SIG-M5 treated with dmso at 0.1 percent for 504 hours (cell line): Measurements from ENCODE around the gene DOCK1.
"Not testable (repeated sequence)": the region's sequence is repeated elsewhere in the genome, so short reads cannot be mapped to it uniquely, and the experiment has no call there.

ENCODE experiments used
- DNase-seq: peaks from one replicate; lab custom pipeline; 2025; ENCODE audit not compliant: unreplicated experiment; lab: John Stamatoyannopoulos, UW

The DOCK1 gene

DNA sequence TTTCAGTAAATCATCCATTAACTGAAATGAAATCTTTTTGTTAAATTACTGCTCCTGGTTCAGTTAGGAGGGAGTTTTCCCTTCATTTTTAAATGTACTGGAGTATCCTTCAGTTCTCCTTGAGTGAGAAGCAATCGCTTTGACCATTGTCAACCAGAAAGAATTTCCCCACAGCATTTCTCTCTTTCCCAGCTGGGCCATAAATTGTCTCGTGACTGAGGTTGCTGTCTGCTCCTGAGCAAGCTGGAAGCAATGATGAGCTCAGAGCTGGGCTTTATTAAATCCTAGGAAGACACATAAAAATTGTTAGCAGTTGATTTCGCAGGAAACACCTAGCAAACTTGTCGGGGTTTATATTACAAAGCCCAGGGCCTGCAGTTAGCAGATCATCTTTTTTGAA, 393.2 kb downstream of the DOCK1 start:
- no peak for DNase-seq

DNA sequence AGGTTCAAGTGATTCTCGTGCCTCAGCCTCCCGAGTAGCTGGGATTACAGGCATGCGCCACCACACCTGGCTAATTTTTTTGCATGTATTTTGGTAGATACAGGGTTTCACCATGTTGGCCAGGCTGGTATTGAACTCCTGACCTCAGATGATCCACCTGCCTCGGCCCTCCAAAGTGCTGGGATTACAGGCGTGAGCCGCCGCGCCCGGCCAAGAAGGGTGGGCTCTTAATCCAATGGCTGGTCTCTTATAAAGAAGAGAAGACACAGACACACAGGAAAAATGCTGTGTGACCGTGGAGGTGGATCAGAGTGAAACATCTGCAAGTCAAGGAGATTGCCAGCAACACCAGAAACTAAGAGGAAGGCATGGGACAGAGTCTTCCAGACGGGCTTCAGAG, 394.0 kb downstream of the DOCK1 start:
- DNase-seq = not testable (repeated sequence)

DNA sequence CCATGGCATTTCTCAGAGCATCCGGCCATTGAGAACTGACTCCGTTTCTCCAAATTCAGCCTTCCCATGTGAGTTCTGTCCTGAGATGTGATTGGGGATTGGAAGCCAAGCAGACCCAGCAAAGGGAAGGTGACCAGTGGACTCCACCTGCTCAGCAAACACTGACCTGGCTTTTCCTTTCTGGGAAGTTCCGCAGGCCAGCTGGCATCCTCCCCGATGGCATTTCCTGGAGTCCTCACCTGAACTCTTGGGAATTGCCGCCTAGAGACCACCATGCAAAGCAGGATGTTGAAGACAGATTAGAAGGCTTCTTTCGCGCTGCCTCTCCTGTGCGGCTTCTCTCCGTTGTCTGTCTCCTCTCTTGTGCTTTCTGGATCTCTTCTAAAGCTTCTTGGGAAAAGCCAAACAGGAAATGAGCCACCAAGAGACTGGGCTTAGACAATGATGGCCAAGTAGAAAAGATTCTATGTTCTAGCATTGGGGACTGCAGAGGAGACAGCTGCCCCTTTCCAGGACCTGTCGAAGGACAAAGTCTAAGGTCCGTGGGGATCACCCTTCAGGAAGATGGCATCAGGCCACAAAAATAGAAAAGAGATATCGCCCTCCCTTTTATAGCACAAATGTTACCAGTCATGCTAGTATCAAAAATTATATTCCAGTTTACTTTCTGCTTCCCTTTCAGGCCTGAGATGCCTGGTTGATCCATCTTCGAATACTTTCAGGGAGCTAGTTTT, 394.9 kb downstream of the DOCK1 start:
- no peak for DNase-seq

DNA sequence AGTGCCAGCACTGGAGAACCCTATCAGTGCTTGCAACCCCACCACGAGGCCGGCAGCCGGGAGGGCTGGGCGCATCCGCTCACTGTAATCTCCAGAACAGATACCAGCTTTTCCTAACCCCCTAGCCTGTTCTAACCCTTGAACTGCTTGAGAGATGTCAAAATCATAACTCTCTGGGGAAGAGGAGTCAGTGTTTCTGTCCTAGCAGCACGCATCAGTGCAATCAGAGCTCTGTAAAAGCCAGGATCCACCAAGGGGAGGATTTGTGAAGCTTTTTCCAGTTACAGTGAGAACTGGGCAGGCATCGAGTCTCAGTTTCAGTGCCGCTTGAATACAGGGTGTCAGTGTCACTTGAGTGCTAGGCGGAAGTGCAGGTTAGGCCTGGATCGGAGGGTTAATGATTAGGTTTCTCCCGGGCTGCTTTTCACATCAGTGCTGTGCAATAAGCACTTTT, 395.7 kb downstream of the DOCK1 start:
- no peak for DNase-seq

DNA sequence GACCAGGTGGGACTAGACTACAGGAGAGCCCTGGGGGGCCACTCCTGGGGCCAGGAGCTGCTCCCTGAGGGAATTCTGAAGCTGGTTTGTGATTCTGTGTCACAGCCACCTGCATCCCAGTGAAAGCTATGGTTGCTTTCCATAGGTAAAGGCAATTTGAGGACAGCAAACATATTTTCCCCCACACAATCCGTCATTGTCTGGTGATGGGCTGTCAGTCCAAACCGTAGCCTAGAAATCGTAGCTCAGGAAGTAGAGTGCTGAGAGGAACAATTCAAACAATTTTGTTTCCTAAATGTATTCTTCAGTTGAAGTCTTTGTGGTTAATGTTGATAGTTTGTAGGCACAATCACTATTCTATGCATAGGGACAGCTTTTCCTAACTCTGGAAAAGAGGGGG, 397.1 kb downstream of the DOCK1 start:
- no peak for DNase-seq

DNA sequence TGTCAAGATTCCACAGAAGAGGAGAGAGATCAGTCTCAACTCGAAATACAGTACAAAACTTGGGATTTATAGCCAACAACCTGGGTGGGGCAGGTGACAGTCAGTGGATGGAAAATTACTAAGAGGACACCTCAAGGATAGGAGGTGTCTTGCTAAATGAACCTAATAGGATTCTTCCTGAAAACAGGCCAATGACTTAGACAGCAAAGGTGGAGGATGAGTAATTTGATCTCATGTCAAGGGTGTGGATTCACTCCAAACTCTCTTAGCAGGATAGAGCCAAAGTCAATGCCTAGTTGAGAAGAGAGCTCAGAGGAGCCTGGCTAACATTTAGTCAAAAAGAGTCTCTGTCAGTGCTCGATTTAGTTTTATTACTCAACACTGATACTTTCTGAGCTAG, 397.9 kb downstream of the DOCK1 start:
- no peak for DNase-seq

DNA sequence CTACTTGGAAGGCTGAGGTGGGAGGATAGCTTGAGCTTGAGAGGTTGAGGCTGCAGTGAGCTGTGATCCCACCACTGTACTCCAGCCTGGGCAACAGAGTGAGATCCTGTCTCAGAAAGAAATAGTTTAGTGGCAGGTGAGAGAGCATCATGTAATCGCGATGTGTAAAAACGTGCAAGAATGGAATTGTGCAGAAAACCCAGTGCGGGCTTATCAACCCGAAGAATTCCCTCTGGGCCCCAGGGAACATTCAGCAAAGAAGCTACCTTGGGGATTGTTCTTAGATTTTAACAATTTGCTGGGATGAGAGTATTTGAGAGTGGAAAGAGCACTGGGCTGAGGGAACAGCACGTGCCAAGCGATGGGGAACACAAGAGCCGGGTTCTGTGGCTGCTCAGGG, 398.5 kb downstream of the DOCK1 start:
- DNase-seq = no peak

DNA sequence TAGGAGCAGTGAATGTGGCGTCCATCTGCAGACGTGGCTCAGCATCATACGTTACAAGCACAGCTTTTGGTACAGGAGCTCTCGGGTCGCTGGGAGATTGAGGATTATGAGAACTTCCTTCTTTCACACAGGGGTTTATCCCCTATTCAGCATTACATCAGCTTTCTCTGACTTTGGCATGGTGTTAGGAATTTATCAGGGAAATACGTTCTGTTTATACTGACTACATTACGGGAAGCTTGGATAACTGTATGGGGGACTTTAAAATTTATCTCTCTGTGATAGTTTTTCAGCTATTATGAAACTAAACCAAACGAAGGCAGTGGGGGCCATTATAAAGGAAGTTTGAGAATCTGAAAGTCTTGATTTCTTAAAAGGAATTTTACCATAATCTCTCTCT, 401.3 kb downstream of the DOCK1 start:
- no peak for DNase-seq

DNA sequence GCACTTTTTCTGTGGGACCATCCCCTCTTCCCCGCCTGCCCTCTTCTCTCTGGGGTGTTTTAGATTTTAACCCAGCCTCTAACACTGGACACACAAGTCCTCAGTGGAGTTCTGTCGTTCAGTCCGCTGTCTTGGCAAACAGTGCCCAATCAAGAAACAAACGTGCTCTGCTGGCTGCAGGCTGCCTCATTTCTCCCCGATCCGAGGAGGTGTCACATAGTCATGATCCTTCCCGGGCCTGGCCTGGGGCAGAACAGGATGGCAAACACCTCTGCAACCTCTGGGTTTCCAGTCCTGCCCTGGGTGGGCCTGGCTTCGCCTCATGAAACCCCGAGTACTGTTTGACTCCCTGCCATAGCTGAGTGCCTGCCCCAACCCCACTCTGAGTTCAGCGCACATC, 402.1 kb downstream of the DOCK1 start:
- no peak for DNase-seq

DNA sequence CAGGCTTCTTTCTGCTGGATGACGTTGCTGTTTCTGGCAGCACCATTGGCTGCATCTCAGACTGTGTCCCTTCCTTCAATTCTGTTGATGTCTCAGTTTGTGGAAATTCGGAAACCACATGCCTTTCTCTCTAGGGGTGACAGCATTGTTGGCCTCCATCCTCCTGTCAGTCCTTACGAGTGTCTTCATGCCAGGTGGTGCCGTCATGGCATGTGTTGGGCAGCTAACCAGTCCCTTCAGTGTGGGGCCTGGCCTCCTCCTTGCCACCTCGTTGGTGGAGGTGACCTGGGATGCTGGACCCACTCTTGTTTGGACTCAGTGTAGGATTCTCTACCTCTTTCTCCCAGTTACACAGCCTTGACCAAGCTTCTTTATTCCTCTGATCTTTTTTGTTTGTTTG, 402.8 kb downstream of the DOCK1 start:
- no peak for DNase-seq

DNA sequence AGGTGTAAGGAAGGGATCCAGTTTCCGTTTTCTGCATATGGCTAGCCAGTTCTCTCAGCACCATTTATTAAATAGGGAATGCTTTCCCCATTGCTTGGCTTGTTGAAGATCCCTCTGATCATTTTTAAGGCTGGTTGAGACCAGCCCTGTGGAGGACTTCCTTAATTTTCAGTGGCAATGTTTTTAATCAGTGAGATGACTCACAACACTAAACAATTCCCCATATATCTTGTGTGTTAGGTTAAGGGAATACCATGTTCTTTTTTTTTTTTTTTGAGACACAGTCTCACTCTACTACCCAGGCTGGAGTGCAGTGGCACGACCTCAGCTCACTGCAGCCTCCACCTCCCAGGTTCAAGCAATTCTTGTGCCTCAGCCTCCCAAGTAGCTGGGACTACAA, 404.4 kb downstream of the DOCK1 start:
- not testable (repeated sequence) for DNase-seq

DNA sequence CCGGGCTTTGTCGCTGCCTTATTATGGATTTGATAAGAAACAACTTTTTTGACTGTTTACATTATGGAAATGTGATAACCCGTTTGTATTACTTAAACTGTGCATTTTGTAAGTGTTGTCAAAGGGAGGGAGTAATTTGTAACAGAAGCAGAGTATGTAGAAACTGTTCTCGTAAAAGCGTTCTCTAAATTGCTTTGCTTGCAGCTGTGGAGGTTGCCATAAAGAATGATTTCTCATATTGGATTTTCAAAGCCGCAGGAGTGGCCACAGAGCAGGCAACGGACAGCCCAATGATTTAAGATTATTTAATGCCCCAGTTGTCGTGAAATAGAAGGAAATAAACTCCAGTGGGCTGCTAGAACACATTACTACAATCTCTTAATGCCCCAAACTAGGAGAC, 405.2 kb downstream of the DOCK1 start:
- DNase-seq = no peak

DNA sequence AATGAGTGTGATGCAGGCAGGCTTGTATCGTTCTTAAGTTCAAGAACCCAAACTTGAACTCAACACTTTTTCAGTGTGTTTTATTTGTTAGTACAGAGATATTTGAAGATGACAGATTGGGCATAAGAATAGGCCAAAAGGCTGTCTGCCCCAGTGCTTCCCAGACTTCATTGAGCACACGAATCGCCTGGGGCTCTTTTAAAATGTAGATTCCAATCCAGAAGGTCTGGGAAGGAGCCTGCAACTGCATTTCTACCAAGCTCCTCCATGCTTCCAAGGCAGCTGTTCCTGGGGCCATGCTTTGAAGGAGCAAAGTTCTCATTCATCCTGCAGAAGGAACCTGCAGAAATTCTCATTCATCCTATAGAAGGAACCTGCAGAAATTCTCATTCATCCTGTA, 405.7 kb downstream of the DOCK1 start:
- DNase-seq = no peak

DNA sequence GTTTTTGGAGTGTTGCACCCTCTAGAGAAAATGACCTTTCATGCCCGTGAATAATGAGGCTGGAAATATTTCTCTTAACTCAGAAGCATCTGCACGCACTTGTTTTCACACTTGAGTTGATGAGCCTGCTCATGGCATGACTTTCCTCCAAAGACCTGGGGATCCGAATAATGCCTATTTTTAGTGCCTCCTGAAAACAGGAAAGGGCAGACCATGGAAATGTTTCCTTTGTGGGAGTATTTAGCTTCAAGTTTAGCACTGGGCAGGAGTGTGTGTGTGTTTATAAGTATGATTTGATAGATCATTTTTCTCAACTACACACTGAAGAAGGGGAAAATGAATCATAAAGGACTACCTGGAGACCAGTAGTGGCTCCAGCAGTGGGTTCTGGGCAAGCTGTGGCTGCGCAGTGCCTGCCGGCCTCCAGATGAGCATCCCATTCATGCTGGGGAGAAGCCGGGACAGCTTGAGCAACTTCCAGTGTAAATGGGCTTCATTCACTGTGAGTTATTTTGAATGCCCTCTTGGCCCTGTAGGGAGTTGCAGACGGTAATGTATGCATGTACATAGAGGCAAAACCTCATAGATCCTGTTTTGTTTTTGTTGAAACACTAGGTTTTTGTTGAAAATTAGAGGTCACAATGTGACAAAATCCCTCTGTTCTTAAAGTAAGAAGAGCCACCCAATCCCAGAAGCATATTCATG, 408.9 kb downstream of the DOCK1 start:
- no peak for DNase-seq

DNA sequence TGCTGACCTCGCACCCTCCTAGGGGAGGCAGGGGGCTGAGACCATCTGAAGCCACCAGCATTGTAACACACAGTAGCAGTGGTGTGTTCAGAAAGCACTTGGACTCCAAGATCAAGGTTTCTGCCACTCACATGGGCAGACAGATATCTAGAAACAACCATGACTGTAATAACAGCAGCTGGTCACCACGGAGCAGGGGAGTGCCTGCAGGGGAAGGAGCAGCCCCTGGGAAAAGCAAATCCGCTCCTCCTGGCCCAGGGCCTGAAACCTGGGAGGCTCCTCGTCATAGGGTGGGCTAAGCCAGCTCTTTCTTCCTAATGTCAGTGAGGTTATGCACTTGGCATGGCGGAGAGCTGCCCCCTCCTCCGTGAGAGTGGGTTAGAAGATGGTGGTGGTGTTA, 409.6 kb downstream of the DOCK1 start:
- DNase-seq = no peak

DNA sequence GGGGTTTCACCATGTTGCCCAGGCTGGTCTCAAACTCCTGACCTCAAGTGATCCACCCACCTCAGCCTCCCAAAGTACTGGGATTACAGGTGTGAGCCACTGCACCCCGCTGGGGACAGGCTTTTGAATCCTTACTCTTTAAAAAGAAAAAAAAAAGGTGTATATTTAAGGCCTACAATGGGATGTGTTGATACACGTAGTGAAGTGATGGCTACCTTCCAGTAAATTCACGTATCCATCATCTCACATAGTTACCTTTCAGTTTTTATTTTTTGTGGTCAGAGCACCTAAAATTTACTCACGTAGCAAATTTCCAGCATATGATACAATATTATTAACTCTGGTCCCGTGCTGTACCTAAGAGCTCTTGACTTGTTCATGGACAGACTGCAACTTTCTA, 410.7 kb downstream of the DOCK1 start:
- no peak for DNase-seq

DNA sequence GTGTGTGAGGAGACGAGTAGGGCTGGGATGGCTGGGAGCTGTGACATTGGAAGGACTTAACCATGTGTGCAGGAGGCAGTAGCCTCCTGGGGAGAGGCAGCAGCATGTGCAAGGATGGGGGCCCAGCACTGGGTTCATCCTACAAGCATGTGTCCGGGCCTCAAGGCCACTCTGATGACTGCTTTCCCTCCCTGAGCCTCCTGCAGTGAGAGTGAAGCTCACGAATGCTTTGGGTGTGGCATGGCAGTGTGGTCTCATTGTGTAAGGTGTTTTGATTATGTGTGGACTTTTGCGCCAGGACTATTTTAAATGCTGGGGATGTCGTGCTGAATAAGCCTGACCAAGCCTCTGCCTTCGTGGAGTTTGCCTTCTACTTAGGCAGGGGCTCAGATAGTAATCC, 413.2 kb downstream of the DOCK1 start:
- DNase-seq = no peak

DNA sequence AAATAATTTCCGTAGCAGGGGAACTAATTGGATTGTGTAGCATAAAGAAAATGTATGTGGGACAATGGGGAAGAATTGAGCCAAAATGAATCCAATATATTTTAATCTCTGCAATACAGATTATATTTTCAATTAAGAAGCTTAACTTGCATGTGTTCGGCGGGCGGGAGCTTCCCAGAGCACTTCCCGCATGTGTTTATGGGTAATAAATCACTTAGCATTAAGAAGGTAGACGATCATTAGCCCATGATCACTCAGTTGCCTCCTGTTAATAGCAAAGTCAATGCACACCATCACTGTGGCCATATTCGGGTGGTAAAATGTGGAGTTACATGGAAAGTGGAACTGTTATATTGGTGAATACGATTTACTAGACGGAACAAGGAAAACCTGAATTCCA, 414.0 kb downstream of the DOCK1 start:
- no peak for DNase-seq

DNA sequence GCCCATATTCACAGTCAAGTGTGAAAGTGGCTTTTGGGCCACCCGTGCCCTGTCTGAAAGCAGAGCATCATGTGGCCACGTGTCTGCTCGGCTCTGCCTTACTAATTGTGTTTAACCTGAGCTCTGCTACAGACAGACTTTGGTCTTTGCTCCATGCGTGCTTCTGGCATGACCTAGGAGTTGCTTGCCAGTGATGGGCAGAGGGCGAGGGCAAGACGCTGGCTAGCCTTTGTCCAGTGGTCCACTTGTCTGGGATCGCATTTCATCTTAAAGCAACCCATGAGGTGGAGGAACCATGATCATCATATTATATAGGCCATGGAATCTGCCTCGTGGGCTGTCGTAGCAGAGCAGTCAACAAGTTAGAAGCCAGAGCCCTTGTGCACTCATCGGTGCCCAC, 414.5 kb downstream of the DOCK1 start:
- no peak for DNase-seq

DNA sequence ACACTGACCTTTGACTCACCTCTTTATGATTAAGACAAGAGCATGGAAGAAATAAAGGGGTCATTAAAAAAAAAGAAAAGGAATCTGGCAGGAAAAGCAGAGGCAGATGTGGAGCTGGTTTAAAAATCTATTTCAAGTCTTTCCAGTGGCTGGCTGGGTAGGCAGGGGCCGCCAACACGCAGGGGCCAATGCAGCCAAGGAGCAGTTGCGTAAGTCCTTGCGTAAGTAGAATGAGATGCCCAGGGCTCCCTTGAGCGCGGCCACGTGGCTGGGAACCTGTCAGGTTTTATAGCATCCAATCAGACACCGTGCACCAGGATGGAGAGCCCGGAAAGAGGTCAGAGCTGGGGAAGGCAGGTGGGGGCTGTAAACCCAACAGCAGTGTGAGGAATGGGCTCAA, 414.9 kb downstream of the DOCK1 start:
- no peak for DNase-seq

DNA sequence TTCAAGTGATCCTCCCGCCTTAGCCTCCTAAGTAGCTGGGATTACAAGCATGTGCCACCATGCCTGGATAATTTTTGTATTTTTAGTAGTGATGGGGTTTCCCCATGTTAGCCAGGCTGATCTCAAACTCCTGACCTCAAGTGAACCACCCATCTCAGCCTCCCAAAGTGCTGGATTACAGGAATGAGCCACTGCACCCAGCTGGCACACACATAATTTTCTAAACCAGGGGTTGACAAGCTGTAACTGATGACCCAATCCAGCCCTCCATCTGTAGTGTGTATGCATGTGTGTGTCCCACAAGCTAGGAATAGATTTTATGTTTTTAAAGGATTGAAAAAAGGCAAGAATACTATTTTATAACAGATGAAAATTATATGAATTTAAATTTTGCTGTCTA, 417.1 kb downstream of the DOCK1 start:
- DNase-seq = no peak

DNA sequence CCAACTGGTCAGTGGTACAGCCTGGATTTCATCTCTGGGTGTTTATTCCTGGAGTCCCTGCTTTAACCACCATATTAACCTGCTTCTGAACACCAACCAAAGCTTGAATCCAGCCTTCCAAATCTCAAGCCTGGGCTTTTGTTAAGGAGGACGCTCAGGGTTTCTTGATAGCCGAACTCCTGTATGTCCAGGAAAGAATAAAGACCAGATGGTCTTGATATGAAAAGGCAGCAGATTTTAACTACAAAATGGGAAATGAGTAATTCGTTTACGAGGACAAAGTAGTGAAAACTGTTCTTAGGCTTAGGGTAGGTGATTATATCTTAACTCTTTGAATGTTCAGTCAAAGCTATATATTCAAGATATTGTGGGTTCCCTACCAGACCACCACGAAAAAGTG, 420.3 kb downstream of the DOCK1 start:
- DNase-seq = no peak

DNA sequence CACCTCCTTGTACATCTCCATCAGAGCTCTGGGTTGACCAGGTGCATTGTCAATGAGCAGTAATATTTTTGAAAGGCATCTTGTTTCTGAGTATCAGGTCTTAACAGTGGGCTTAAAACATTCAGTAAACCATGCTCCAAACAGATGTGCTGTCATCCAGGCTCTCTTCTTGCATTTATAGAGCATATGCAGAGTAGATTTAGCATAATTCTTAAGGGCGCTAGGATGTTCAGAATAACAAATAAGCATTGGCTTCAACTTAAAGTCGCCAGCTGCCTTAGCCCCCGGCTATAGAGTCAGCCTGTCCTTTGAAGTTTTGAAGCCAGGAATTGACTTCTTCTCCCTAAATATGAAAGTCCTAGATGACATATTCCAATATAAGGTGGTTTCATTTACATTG, 421.7 kb downstream of the DOCK1 start:
- DNase-seq = no peak
